Skeletal muscle satellite cell (primary cell): Measurements from ENCODE around the gene FGG.

Experiments
- H3K27me3 ChIP-seq: 2 replicates; pipeline ENCODE4 v1.7.0; 2013; ENCODE audit warnings: low read length; ENCODE audit not compliant: control insufficient read depth, insufficient read depth
- H3K36me3 ChIP-seq: 2 replicates; pipeline ENCODE4 v1.7.0; 2013; ENCODE audit warnings: mild to moderate bottlenecking, control low read depth, low read length; ENCODE audit not compliant: insufficient read depth
- H3K4me1 ChIP-seq: 2 replicates; pipeline ENCODE4 v1.7.0; 2013; ENCODE audit warnings: low read length; ENCODE audit not compliant: control insufficient read depth, insufficient read depth
- H3K4me2 ChIP-seq: 2 replicates; pipeline ENCODE4 v1.7.0; 2013; ENCODE audit warnings: mild to moderate bottlenecking, low read length
- H3K4me3 ChIP-seq: 2 replicates; pipeline ENCODE4 v1.7.0; 2013; ENCODE audit warnings: low read length
- H3K9ac ChIP-seq: 2 replicates; pipeline ENCODE4 v1.7.0; 2013; ENCODE audit warnings: mild to moderate bottlenecking, low read depth, low read length, moderate library complexity
- H3K9me3 ChIP-seq: replicated peaks from 2 replicates; pipeline ENCODE4 v1.7.0; 2013; ENCODE audit warnings: mild to moderate bottlenecking, control low read depth, low read length

Gene FGG

GRCh38 chr4:154593868-154594267 lies 18.6 kb downstream of the FGG start:
- no peak overlapping the region for H3K4me2 ChIP-seq
- peaks cover 13% of the 10 kb centered on the region for H3K27me3 ChIP-seq

GRCh38 chr4:154591890-154592289 lies 20.6 kb downstream of the FGG start:
- no peak overlapping the region for H3K4me2 ChIP-seq
- H3K4me3 ChIP-seq: no peak overlapping the region
- no peaks in the 10 kb centered on the region for H3K9me3 ChIP-seq
- H3K27me3 ChIP-seq: peaks cover 25% of the 10 kb centered on the region
- H3K36me3 ChIP-seq: no peaks in the 10 kb centered on the region
- H3K4me1 ChIP-seq: no peaks in the 10 kb centered on the region
- H3K9ac ChIP-seq: no peak overlapping the region

More at GRCh38 chr4:154593868-154594267, 18.6 kb downstream of the FGG start:
- Histone ChIP-seq H3K9me3 (no peaks in the 10 kb centered on the region), H3K4me1 (no peaks in the 10 kb centered on the region), H3K4me3 (no peak overlapping the region), H3K36me3 (no peaks in the 10 kb centered on the region), H3K9ac (no peak overlapping the region)

GRCh38 chr4:154590329-154591006 lies 22.0 kb downstream of the FGG start, which contains the start of gene FGA:
FGA (minus strand) TSS chr4:154590742; CDS start chr4:154590687, 55 bp downstream.
- H3K4me1 ChIP-seq: no peaks in the 10 kb centered on the region
- H3K9ac ChIP-seq: no peak within 1 kb of the TSS
- H3K9me3 ChIP-seq: no peaks in the 10 kb centered on the region
- no peak within 1 kb of the TSS for H3K4me2 ChIP-seq
- no peak within 1 kb of the TSS for H3K4me3 ChIP-seq
- no peaks in the 10 kb centered on the region for H3K36me3 ChIP-seq
- peaks cover 30% of the 10 kb centered on the region for H3K27me3 ChIP-seq

GRCh38 chr4:154589296-154590197 lies 22.9 kb downstream of the FGG start:
- peaks cover 30% of the 10 kb centered on the region for H3K27me3 ChIP-seq
- no peaks in the 10 kb centered on the region for H3K4me1 ChIP-seq
- no peaks in the 10 kb centered on the region for H3K36me3 ChIP-seq
- H3K9ac ChIP-seq: no peak overlapping the region
- no peak overlapping the region for H3K4me3 ChIP-seq
- no peaks in the 10 kb centered on the region for H3K9me3 ChIP-seq
- no peak overlapping the region for H3K4me2 ChIP-seq

- no peak overlapping the region for H3K4me2 ChIP-seq
- no peak overlapping the region for H3K4me3 ChIP-seq
Measured at GRCh38 chr4:154588198-154588597, 24.3 kb downstream of the FGG start.

GRCh38 chr4:154586296-154587033 lies 26.0 kb downstream of the FGG start:
- Histone ChIP-seq H3K4me1 (no peaks in the 10 kb centered on the region), H3K27me3 (peaks cover 32% of the 10 kb centered on the region), H3K36me3 (no peaks in the 10 kb centered on the region), H3K4me2 (no peak overlapping the region), H3K4me3 (no peak overlapping the region), H3K9me3 (no peaks in the 10 kb centered on the region), H3K9ac (no peak overlapping the region)

More at GRCh38 chr4:154588198-154588597, 24.3 kb downstream of the FGG start:
- H3K4me1 ChIP-seq: no peaks in the 10 kb centered on the region
- H3K9me3 ChIP-seq: no peaks in the 10 kb centered on the region
- H3K9ac ChIP-seq: no peak overlapping the region
- no peaks in the 10 kb centered on the region for H3K36me3 ChIP-seq
- H3K27me3 ChIP-seq: peaks cover 30% of the 10 kb centered on the region

- Histone ChIP-seq H3K27me3 (peaks cover 32% of the 10 kb centered on the region), H3K4me3 (no peak overlapping the region), H3K4me1 (no peaks in the 10 kb centered on the region), H3K9me3 (no peaks in the 10 kb centered on the region), H3K9ac (no peak overlapping the region), H3K4me2 (no peak overlapping the region), H3K36me3 (no peaks in the 10 kb centered on the region)
Measured at GRCh38 chr4:154585369-154586018, 27.0 kb downstream of the FGG start.

- no peak overlapping the region for H3K4me2 ChIP-seq
- no peaks in the 10 kb centered on the region for H3K9me3 ChIP-seq
- no peaks in the 10 kb centered on the region for H3K36me3 ChIP-seq
- H3K4me3 ChIP-seq: no peak overlapping the region
- peaks cover 26% of the 10 kb centered on the region for H3K27me3 ChIP-seq
- H3K4me1 ChIP-seq: no peaks in the 10 kb centered on the region
- H3K9ac ChIP-seq: no peak overlapping the region
Measured at GRCh38 chr4:154584259-154584658, 28.2 kb downstream of the FGG start.

- Histone ChIP-seq H3K4me2 (no peak overlapping the region), H3K4me3 (no peak overlapping the region), H3K36me3 (no peaks in the 10 kb centered on the region), H3K27me3 (peaks cover 21% of the 10 kb centered on the region), H3K4me1 (no peaks in the 10 kb centered on the region), H3K9ac (no peak overlapping the region), H3K9me3 (no peaks in the 10 kb centered on the region)
Measured at GRCh38 chr4:154583677-154584076, 28.8 kb downstream of the FGG start.

GRCh38 chr4:154583230-154583629 lies 29.2 kb downstream of the FGG start:
- Histone ChIP-seq H3K27me3 (peaks cover 18% of the 10 kb centered on the region), H3K9ac (no peak overlapping the region), H3K4me3 (no peak overlapping the region), H3K36me3 (no peaks in the 10 kb centered on the region), H3K9me3 (no peaks in the 10 kb centered on the region), H3K4me1 (no peaks in the 10 kb centered on the region), H3K4me2 (no peak overlapping the region)

- no peaks in the 10 kb centered on the region for H3K36me3 ChIP-seq
- H3K4me3 ChIP-seq: no peak overlapping the region
- peaks cover 15% of the 10 kb centered on the region for H3K27me3 ChIP-seq
- H3K9me3 ChIP-seq: no peaks in the 10 kb centered on the region
- no peaks in the 10 kb centered on the region for H3K4me1 ChIP-seq
- no peak overlapping the region for H3K4me2 ChIP-seq
- H3K9ac ChIP-seq: no peak overlapping the region
Measured at GRCh38 chr4:154582723-154583122, 29.7 kb downstream of the FGG start.
